Superior temporal gyrus (tissue), 1 donor: ENCODE data around the gene GGT5.
A peak's percentile ranks its signal among the peaks of the same experiment; 100 is the strongest.
"Not testable (repeated sequence)": the region's sequence is repeated elsewhere in the genome, so short reads cannot be mapped to it uniquely, and the experiment has no call there.

Source experiments
- DNase-seq: peaks from one replicate; pipeline ENCODE4 v3.0.0-alpha.2; 2016; ENCODE audit errors: extremely low spot score

The GGT5 gene, protein sequence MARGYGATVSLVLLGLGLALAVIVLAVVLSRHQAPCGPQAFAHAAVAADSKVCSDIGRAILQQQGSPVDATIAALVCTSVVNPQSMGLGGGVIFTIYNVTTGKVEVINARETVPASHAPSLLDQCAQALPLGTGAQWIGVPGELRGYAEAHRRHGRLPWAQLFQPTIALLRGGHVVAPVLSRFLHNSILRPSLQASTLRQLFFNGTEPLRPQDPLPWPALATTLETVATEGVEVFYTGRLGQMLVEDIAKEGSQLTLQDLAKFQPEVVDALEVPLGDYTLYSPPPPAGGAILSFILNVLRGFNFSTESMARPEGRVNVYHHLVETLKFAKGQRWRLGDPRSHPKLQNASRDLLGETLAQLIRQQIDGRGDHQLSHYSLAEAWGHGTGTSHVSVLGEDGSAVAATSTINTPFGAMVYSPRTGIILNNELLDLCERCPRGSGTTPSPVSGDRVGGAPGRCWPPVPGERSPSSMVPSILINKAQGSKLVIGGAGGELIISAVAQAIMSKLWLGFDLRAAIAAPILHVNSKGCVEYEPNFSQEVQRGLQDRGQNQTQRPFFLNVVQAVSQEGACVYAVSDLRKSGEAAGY

DNA sequence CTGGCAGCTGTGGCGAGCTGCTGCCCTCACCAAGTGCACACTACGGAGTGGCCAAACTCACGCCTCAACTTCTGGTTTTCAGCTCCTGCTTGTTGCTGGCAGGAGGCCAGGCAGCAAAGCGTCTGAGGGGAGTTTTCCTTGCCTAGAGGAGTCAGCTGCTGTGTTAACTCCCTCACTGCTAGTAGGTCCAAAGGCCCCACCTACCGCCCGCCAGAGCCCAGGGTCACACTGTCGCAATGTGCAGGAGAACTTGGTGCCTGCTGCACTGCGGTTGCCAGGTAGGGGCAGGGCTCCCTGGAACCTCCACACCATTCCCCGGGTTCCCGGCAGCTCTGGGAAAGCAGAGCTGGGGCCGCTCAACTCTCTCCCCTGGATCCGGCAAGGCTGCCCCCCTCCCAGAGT, at the start of gene GGT5:
Gene GGT5 (minus strand): TSS at position 53 of the 402 bp plus-strand sequence. CDS start 357 bp downstream, outside the sequence.
- DNase-seq: not testable (repeated sequence)

- not testable (repeated sequence) for DNase-seq
These were observed 47.4 kb upstream of the GGT5 start for GRCh38 chr22:24292202-24292830.

DNA sequence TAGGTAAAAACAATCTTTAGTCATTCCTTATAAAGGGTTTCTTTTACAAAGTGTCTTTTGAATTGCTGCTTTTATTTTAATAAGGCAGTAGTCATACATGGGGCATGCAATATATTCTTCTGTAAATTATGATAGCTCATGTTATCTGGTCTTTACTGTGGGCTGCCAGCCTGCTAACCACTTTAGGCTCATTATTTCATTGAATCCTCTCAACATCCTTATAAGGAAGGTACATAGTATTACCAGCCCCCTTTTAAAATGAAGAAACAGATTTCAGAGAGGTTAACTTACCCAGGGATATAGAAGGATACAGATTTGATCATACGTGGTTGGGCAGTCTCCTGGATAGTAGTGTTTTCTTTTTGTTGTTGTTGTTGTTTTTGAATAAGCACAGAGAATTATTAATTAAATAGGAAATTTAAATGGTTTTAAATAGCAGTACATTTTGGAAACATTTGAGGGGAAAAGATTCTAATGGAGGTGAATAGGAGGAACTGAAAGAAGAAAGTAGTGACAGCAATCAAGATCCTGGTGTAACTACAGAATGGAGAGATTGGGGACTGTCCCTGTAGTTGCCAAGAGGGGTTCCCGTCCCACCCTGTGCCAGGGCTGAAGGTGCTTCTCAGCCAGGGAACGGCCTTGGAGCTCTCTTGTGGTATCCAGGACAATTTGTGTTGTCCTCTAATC, 46.8 kb upstream of the GGT5 start:
- no peak for DNase-seq

DNA sequence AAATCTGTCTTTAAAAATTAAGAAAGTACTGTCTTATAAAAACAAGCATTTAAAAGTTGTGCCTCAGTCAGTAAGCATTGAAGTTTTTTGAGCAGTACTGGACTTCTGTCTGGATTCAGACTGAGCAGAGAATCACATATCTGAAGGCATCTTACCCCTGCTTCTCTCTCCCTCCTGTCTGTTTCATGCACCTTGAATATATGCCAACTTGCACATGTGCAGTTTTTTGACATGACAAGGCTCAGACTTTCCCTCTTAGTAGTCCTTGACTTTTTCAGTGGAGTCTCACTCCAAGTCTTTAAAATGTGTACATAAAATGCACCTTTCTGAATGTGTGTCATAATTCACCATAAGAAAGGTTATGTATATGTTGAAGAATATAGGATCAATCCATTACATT, 45.6 kb upstream of the GGT5 start:
- DNase-seq: peak; percentile 5

- peak; percentile 5 for DNase-seq
These were observed 44.9 kb upstream of the GGT5 start for GRCh38 chr22:24289741-24290163.

DNA sequence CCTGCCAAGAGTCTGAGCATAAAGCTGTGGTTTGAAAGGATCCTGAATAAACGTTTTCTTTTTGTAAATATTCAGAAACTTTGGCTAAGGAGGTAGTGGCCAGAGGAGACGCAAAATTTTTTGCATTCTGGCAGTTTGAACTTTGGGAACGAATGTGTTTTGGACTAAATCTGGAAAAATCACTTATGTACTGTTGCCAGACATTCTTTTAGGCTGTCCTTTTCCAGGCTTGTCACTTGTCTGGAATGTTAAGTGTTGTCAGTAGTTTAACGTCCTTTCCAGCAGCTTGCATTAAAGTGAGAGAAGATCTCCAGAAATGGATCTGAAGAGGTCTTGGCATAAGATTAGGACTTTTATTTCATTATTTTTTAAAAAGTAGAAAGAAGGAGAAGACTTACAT, 44.2 kb upstream of the GGT5 start:
- no peak for DNase-seq

- peak; percentile 6 for DNase-seq
These were observed 42.9 kb upstream of the GGT5 start for GRCh38 chr22:24287801-24288200.

- not testable (repeated sequence) for DNase-seq
These were observed 42.3 kb upstream of the GGT5 start for GRCh38 chr22:24287212-24287611.

GRCh38 chr22:24285245-24285644, 40.4 kb upstream of the GGT5 start:
- peak; percentile 37 for DNase-seq

DNA sequence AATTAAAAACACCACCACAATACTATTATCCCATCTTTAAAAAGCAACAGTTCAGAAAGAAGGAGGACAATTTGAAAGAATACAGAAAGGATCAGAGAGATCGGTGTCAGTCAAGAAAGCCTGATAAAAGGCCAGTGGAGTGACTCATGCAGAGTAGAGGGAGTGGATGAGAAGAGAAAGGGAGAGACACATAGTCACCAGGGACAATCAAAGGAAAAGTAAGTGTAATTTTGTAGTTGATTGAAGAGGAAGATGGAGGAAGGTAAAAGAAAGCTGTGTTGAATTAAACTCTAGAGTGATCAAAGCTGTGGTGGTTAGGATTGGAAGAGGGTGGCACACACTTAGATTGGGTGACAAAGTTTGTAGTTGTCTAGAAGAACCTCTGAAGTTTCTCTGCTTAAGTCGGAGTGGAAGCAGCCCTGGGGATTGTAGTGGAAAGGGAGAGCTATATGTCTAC, 39.9 kb upstream of the GGT5 start:
- peak; percentile 8 for DNase-seq

DNA sequence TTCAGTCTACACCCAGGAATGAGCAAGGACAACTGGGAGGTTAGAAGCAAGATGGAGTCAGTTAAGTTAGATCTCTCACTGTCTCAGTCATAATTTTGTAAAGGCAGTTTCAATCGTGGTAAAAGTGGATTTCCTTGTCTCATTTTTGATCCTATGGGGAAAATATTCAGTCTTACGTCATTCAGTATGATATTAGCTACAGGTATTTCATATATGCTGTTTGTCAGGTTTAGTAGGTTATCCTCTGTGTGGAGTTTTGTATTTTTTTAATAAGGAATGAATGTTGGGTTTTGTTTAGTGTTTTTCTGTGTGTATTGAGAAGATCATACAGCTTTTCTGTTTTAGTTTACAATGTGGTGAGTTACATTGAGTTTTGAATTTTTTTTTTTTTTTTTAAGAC, 37.5 kb upstream of the GGT5 start:
- peak; percentile 3 for DNase-seq

- not testable (repeated sequence) for DNase-seq
These were observed 35.5 kb upstream of the GGT5 start for GRCh38 chr22:24280363-24280762.

DNA sequence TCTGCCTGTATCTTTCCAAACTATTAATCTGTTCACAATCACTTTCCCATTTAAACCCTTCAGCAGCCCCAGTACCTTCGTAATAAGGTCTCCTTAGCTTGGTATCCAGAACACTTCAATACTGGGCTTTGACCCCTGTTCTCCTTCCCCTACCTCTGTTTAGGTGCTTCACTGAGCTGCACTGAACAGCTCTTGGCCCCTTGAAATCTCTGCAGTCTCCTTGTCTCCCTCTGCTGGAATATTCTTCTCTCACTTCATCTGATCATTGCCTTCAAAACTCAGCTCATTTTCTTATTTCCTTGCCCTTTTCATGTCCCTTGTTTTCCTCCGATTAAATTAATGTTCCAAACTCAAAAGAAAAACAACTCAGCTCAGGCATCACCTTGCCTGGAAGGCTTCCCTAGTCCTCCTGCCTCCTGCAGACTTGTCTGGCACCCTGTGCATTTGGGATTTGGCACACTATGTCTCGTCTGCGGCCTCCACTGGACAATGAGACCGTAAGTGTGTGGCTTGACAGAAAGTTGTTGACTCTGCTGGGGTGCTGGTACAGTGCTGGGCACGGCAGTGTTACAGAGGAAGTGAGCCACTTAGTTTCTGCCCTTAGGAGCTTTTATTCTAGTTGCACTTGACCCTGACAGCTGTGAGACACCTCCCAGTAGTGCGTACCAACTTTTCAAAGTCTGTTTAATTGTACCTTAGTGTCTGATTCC, 30.0 kb upstream of the GGT5 start:
- DNase-seq: peak; percentile 5

GRCh38 chr22:24273906-24274305, 29.0 kb upstream of the GGT5 start:
- not testable (repeated sequence) for DNase-seq

- not testable (repeated sequence) for DNase-seq
These were observed 28.1 kb upstream of the GGT5 start for GRCh38 chr22:24273031-24273430.

GRCh38 chr22:24271386-24271854, 26.5 kb upstream of the GGT5 start:
- peak; percentile 34 for DNase-seq

- DNase-seq: peak; percentile 90
These were observed 25.9 kb upstream of the GGT5 start, which contains the start of gene SPECC1L for GRCh38 chr22:24270556-24271385. Gene SPECC1L (plus strand): TSS chr22:24270831. CDS start chr22:24302232, 31,401 bp downstream.

- DNase-seq: not testable (repeated sequence)
These were observed 21.6 kb upstream of the GGT5 start for GRCh38 chr22:24266495-24266894.

- DNase-seq: no peak
These were observed 20.9 kb upstream of the GGT5 start for GRCh38 chr22:24265734-24266133.

- not testable (repeated sequence) for DNase-seq
These were observed 19.5 kb upstream of the GGT5 start for GRCh38 chr22:24264329-24264896.
